GM23338 (cell line): Measurements from ENCODE around the gene KIAA0232. TPM values are rescaled to one million over a fixed set of nuclear protein-coding genes. Genes with fewer than 3 reads are reported as not detected.

Experiments used
- ATAC-seq: fragments of 200-7000 bp; cut with Tn5 transposase; 3 replicates; pipeline ENCODE4 v1.9.1; 2020
- DNase-seq: peaks from one replicate; pipeline ENCODE4 v3.0.0-alpha.2; 2015; ENCODE audit warnings: low spot score
- H2AFZ ChIP-seq: fragments of 200-600 bp; sonication (generic); 2 replicates; pipeline ENCODE4 v1.8.0; 2016; ENCODE audit warnings: antibody characterized with exemption, mild to moderate bottlenecking, moderate library complexity
- H3F3A ChIP-seq: fragments of 200-600 bp; sonication (generic); replicated peaks from 2 replicates; pipeline ENCODE4 v1.8.0; 2017; ENCODE audit warnings: antibody characterized with exemption, mixed run types, low read depth
- H3K27ac ChIP-seq: fragments of 200-600 bp; sonication (generic); 2 replicates; pipeline ENCODE4 v1.6.1; 2016; ENCODE audit warnings: low read depth
- H3K27me3 ChIP-seq: fragments of 200-600 bp; sonication (generic); 2 replicates; pipeline ENCODE4 v1.8.0; 2016; ENCODE audit warnings: mild to moderate bottlenecking, mixed run types, moderate library complexity; ENCODE audit not compliant: insufficient read depth
- H3K36me3 ChIP-seq: fragments of 200-600 bp; sonication (generic); 2 replicates; pipeline ENCODE4 v1.8.0; 2016; ENCODE audit warnings: mild to moderate bottlenecking; ENCODE audit not compliant: insufficient read depth
- H3K4me1 ChIP-seq: fragments of 200-600 bp; sonication (generic); 2 replicates; pipeline ENCODE4 v1.8.0; 2016; ENCODE audit warnings: mild to moderate bottlenecking, moderate library complexity; ENCODE audit not compliant: insufficient read depth
- H3K4me2 ChIP-seq: fragments of 200-600 bp; sonication (generic); 2 replicates; pipeline ENCODE4 v1.7.1; 2017; ENCODE audit warnings: mixed run types
- H3K4me3 ChIP-seq: fragments of 200-600 bp; sonication (generic); 2 replicates; pipeline ENCODE4 v1.6.1; 2016; ENCODE audit warnings: mixed run types
- H3K79me2 ChIP-seq: fragments of 200-600 bp; sonication (generic); replicated peaks from 2 replicates; pipeline ENCODE4 v1.8.0; 2017; ENCODE audit warnings: mild to moderate bottlenecking; ENCODE audit not compliant: insufficient read depth
- H3K9me2 ChIP-seq: fragments of 200-600 bp; sonication (generic); 2 replicates; pipeline ENCODE4 v1.8.0; 2017; ENCODE audit not compliant: insufficient read depth
- H4K20me1 ChIP-seq: fragments of 200-600 bp; sonication (generic); replicated peaks from 2 replicates; pipeline ENCODE4 v1.8.0; 2017; ENCODE audit warnings: mild to moderate bottlenecking; ENCODE audit not compliant: insufficient read depth
- H3K27ac Mint-ChIP-seq: 2 replicates; pipeline ENCODE4 v1.8.0; 2020; ENCODE audit warnings: inconsistent platforms, mild to moderate bottlenecking, moderate library complexity, mixed read lengths
- H3K27me3 Mint-ChIP-seq: 3 replicates; pipeline ENCODE4 v1.8.0; 2022; ENCODE audit warnings: low read depth, mild to moderate bottlenecking, moderate library complexity, mixed read lengths, inconsistent platforms; ENCODE audit not compliant: insufficient read depth, poor library complexity
- H3K36me3 Mint-ChIP-seq: 3 replicates; pipeline ENCODE4 v1.8.0; 2021; ENCODE audit warnings: low read depth, mild to moderate bottlenecking, inconsistent platforms, moderate library complexity, mixed read lengths
- H3K4me1 Mint-ChIP-seq: 3 replicates; pipeline ENCODE4 v1.8.0; 2020; ENCODE audit warnings: mild to moderate bottlenecking, inconsistent platforms, mixed read lengths
- H3K4me3 Mint-ChIP-seq: 3 replicates; pipeline ENCODE4 v1.8.0; 2021; ENCODE audit warnings: moderate library complexity, mild to moderate bottlenecking, inconsistent platforms, mixed read lengths
- H3K9me3 Mint-ChIP-seq: 3 replicates; pipeline ENCODE4 v1.8.0; 2020; ENCODE audit warnings: moderate library complexity, mild to moderate bottlenecking, inconsistent platforms, mixed read lengths
- CREB1 ChIP-seq: fragments of 250-450 bp; sonication (Bioruptor Pico); IDR thresholded peaks from 2 replicates; pipeline ENCODE4 v1.5.0; 2020; ENCODE audit warnings: low read depth, mild to moderate bottlenecking, moderate library complexity
- CTCF ChIP-seq, 2 experiments: fragments of 200-600 bp in 1 of 2; sonication (generic) in 1 of 2; conservative IDR thresholded peaks; 2 replicates each; pipeline versions ENCODE4 v1.5.1 to v1.6.1; 2016 to 2017; ENCODE audit warnings: antibody characterized with exemption in 2 of 2, low read depth in 2 of 2, mild to moderate bottlenecking in 2 of 2, moderate library complexity in 1 of 2
- ETS1 ChIP-seq: IDR thresholded peaks from 2 replicates; pipeline ENCODE4 v1.6.1; 2016; ENCODE audit warnings: antibody characterized with exemption
- EZH2 ChIP-seq: fragments of 200-600 bp; sonication (generic); IDR thresholded peaks from one replicate; pipeline ENCODE4 v1.8.0; 2017; ENCODE audit warnings: antibody characterized with exemption, mild to moderate bottlenecking, low read depth; ENCODE audit not compliant: unreplicated experiment
- EZH2phosphoT487 ChIP-seq: fragments of 200-600 bp; sonication (generic); IDR thresholded peaks from one replicate; pipeline ENCODE4 v1.8.1; 2018; ENCODE audit warnings: antibody characterized with exemption; ENCODE audit not compliant: unreplicated experiment
- JUNB ChIP-seq: IDR thresholded peaks from one replicate; pipeline ENCODE4 v1.6.1; 2016; ENCODE audit warnings: antibody characterized with exemption; ENCODE audit not compliant: unreplicated experiment
- NANOG ChIP-seq: IDR thresholded peaks from 2 replicates; pipeline ENCODE4 v1.6.1; 2016; ENCODE audit warnings: antibody characterized with exemption, borderline replicate concordance
- POLR2AphosphoS5 ChIP-seq: IDR thresholded peaks from 2 replicates; pipeline ENCODE4 v1.6.1; 2016; ENCODE audit warnings: antibody characterized with exemption, low read depth
- STAT1 ChIP-seq: IDR thresholded peaks from one replicate; pipeline ENCODE4 v1.6.1; 2016; ENCODE audit warnings: antibody characterized with exemption; ENCODE audit not compliant: unreplicated experiment
- ZNF114 ChIP-seq: fragments of 250-450 bp; sonication (Bioruptor Pico); IDR thresholded peaks from 2 replicates; pipeline ENCODE4 v1.5.0; 2020; ENCODE audit warnings: mild to moderate bottlenecking, moderate library complexity
- ZNF462 ChIP-seq: fragments of 250-450 bp; sonication (Bioruptor Pico); IDR thresholded peaks from 2 replicates; pipeline ENCODE4 v1.5.0; 2020; ENCODE audit warnings: mild to moderate bottlenecking, moderate library complexity
- polyA plus RNA-seq: library from polyadenylated mRNA; unstranded; fragments of >200 nt; fragmentation: Nextera tagmentation; extraction: Ambion mirVana; gene quantifications from 2 replicates; pipeline ENCODE4 v1.2.1, GENCODE V29; 2016
- total RNA-seq: library from RNA; depleted of rRNA; stranded (reverse); fragments of >200 nt; shearing (Covaris generic); gene quantifications from 2 replicates; pipeline ENCODE4 v1.2.3, GENCODE V29; 2014
- TF ChIP-seq, protein P1 (sequence below): IDR thresholded peaks from one replicate; pipeline ENCODE4 v1.6.1; 2018; ENCODE audit warnings: antibody characterized with exemption; ENCODE audit not compliant: unreplicated experiment

Gene KIAA0232
- total and polyA plus RNA-seq, 2 experiments from 2014 or later, result 14.3 to 34.9 TPM

DNA sequence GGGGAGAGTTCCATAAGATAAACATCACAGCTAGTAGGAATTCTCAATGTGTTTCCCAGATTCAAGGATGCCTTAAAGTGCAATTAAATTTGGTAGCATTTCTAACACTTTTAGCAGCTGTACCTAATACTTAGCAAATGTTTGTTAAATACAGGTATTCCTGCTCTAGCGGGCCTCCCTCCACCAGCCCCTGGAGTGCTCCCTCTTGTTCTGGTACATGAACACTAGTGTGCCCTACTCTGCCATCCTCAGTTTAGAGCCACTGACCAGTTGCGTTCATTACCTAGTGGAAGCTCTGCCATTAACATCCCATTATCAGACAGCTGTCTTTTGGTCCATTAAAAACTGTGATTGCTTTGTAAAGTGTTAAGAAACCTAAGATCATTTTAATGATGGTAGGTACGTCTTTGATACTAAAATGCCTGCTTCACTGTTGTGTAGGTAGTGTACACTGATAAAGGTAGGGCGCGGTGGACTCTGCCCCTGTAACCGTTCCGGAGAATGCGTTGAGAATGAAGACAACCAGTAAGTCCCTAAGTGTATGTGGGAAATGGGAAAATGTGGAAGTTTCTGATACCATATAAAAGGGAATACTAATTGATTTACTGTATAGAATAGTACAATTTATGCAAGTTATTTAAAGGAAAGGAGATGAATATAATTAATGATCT lies 21.7 kb downstream of the KIAA0232 start:
- H3K9me3 Mint-ChIP-seq, result no peaks in the 10 kb centered on the region
- no peaks in the 10 kb centered on the region for H3F3A ChIP-seq
- ATAC-seq (no peak), DNase-seq (no peak)
- TF ChIP-seq EZH2 (no peak), STAT1 (no peak), JUNB (no peak), EZH2phosphoT487 (no peak), CREB1 (CRISPR knock-in tag) (no peak), NANOG (no peak), CTCF (conservative IDR thresholded peaks at IDR 0.05; ENCODE audit: low read depth in 2 of 2) (no peak), ZNF114 (CRISPR knock-in tag) (no peak), ETS1 (no peak), POLR2AphosphoS5 (no peak), ZNF462 (CRISPR knock-in tag) (no peak)
- TF ChIP-seq, protein P1, sequence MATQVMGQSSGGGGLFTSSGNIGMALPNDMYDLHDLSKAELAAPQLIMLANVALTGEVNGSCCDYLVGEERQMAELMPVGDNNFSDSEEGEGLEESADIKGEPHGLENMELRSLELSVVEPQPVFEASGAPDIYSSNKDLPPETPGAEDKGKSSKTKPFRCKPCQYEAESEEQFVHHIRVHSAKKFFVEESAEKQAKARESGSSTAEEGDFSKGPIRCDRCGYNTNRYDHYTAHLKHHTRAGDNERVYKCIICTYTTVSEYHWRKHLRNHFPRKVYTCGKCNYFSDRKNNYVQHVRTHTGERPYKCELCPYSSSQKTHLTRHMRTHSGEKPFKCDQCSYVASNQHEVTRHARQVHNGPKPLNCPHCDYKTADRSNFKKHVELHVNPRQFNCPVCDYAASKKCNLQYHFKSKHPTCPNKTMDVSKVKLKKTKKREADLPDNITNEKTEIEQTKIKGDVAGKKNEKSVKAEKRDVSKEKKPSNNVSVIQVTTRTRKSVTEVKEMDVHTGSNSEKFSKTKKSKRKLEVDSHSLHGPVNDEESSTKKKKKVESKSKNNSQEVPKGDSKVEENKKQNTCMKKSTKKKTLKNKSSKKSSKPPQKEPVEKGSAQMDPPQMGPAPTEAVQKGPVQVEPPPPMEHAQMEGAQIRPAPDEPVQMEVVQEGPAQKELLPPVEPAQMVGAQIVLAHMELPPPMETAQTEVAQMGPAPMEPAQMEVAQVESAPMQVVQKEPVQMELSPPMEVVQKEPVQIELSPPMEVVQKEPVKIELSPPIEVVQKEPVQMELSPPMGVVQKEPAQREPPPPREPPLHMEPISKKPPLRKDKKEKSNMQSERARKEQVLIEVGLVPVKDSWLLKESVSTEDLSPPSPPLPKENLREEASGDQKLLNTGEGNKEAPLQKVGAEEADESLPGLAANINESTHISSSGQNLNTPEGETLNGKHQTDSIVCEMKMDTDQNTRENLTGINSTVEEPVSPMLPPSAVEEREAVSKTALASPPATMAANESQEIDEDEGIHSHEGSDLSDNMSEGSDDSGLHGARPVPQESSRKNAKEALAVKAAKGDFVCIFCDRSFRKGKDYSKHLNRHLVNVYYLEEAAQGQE, result no peak
- H3K36me3 ChIP-seq, result no peaks in the 10 kb centered on the region
- H2AFZ ChIP-seq, result no peak overlapping the region
- no peaks in the 10 kb centered on the region for H3K27me3 ChIP-seq
- no peak overlapping the region for H3K27ac ChIP-seq
- no peak overlapping the region for H3K4me2 ChIP-seq
- H3K4me3 Mint-ChIP-seq, result no peak overlapping the region
- H3K4me1 Mint-ChIP-seq, result peaks cover 19% of the 10 kb centered on the region; the same call in 2 of the 3 replicates
- no peak overlapping the region for H3K27ac Mint-ChIP-seq
- H3K4me1 ChIP-seq, result no peaks in the 10 kb centered on the region
- no peaks in the 10 kb centered on the region for H3K27me3 Mint-ChIP-seq
- no peak overlapping the region for H3K4me3 ChIP-seq
- peaks cover 91% of the 10 kb centered on the region for H3K79me2 ChIP-seq
- no peaks in the 10 kb centered on the region for H3K36me3 Mint-ChIP-seq
- H3K9me2 ChIP-seq, result no peaks in the 10 kb centered on the region
- H4K20me1 ChIP-seq, result peaks cover 45% of the 10 kb centered on the region
